GM12874 (cell line): Measurements from ENCODE around the gene GGTA1.

Source experiments
- TF ChIP-seq, protein P1 (sequence below): IDR thresholded peaks from 2 replicates; pipeline ENCODE4 v1.5.1; 2011; ENCODE audit warnings: low read depth, mild to moderate bottlenecking, control low read depth, low read length, moderate library complexity; ENCODE audit not compliant: insufficient read depth

GGTA1 gene

DNA sequence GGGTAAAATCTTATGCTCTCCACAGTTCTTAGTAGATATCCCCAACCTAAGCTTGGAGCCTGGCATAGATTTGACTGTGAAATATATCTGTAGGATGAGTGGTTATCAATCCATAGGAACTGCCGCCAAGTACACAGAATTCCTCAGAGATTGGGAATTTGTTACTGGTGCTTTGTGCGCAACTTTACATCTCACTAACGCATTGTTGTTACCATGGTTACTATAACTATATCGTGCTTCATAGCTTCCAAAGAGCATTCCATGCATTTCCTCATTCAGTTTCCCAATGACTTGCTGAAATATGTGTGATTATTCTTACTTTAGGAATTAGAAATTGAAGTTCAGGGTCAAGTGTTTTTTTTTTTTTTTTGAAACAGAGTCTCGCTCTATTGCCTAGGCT, 9.5 kb upstream of the GGTA1 start:
- TF ChIP-seq, protein P1, sequence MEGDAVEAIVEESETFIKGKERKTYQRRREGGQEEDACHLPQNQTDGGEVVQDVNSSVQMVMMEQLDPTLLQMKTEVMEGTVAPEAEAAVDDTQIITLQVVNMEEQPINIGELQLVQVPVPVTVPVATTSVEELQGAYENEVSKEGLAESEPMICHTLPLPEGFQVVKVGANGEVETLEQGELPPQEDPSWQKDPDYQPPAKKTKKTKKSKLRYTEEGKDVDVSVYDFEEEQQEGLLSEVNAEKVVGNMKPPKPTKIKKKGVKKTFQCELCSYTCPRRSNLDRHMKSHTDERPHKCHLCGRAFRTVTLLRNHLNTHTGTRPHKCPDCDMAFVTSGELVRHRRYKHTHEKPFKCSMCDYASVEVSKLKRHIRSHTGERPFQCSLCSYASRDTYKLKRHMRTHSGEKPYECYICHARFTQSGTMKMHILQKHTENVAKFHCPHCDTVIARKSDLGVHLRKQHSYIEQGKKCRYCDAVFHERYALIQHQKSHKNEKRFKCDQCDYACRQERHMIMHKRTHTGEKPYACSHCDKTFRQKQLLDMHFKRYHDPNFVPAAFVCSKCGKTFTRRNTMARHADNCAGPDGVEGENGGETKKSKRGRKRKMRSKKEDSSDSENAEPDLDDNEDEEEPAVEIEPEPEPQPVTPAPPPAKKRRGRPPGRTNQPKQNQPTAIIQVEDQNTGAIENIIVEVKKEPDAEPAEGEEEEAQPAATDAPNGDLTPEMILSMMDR: no peak

DNA sequence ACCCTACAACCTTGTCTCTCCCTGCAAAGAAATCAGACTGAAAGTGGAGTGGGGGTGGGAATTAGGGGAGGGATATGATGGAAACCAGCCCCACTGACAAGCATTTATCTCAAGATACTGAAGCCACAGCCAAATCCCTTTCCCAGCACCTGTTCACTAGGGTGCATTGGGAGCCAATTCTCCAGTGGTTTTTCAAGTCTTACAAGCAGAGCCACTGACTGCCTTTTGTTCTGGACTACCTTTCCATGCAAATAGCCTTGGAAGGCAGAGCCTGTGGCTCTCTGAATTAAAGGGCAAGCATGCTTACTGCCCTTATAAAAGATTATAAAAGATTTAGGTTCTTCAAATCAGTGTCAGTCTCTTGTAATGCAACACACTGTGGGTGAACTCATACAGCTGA, 8.8 kb upstream of the GGTA1 start:
- TF ChIP-seq, protein P1: no peak

DNA sequence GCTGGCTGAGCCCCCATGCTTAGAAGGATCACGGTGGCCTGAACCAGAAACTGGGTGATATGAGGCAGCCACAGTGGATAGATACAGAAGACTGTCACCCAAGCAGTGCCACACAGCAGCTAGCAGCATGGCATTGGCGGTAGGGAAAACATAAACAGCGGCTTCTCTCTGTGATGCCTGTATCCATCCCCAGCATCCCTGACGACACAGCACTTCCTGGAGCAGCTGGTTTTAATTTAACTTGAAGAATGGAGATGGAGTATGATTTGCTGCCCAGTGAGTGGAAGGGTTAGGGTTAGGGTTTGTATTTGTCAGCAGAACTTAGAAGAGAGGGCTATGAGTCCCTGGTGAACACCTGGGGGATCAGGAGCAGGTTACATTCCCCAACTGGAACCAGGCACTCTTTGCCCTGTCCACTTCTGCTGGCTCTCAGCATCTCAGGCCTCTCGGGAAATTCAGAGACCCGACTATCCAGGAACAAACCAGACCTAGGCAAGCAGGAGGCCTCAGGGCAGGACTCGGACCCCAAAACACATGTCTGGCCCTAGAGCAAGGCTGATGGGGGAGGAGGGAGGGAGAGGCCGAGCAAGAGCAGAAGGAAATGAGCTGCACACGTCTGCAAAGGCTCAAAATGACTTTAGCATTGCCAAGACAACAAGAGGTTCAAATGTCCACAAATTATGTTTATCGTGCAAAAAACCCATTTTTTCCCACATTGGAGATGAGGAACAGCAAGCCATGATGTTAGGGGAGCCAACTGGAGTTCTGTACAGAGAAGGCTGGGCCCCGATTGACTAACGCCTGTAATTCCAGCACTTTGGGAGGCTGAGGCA, 6.5 kb upstream of the GGTA1 start:
- TF ChIP-seq, protein P1: no peak

DNA sequence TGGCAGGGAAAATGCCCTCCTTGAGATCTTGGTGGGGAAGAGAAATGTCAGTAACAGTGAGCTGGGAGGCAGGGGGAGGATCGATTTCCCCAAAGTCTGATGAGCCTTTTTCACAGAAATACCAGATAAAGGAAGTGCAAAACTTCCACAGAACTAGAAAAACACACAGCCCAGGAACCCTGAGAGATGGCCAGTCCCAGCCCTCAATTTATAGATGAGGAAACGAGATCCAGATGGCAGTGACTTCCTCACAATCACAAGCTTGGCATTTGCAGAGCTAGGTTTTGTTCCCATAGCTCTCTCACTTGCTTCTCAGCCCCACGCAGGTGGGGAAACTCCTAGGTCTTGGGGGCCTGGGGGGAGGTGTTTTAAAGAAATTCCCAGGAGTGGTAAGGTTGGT, 3.8 kb upstream of the GGTA1 start:
- TF ChIP-seq, protein P1: no peak

DNA sequence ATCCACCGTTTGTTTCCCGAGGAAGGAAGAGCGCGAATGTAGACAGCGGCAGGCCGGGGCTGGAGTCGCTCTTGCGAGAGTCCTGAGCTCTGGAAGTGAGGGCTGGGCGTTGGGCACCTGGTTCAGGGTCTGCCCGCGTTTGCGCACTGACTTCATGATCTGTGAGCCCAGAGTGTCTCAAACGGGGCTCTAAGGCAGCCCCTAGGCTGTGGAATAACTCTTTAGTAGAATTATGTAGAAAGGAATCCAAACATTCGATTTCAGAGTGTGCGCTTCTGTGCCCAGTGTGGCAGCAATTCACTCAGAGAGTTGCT, 478 bp upstream of the GGTA1 start:
- TF ChIP-seq, protein P1: no peak

DNA sequence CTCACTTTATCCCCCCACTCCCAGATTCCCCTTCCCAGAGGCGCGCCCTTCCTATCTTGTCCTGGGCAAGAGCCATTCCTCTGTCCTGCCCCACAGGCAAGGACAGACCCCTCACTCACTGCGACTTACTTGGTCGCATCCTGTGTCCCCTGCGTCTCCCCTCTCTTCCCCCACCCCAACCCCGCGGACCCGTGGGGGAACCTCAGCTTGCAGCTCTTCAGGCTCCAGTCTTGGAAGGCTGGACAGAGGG, 542 bp downstream of the GGTA1 start:
- TF ChIP-seq, protein P1: no peak

DNA sequence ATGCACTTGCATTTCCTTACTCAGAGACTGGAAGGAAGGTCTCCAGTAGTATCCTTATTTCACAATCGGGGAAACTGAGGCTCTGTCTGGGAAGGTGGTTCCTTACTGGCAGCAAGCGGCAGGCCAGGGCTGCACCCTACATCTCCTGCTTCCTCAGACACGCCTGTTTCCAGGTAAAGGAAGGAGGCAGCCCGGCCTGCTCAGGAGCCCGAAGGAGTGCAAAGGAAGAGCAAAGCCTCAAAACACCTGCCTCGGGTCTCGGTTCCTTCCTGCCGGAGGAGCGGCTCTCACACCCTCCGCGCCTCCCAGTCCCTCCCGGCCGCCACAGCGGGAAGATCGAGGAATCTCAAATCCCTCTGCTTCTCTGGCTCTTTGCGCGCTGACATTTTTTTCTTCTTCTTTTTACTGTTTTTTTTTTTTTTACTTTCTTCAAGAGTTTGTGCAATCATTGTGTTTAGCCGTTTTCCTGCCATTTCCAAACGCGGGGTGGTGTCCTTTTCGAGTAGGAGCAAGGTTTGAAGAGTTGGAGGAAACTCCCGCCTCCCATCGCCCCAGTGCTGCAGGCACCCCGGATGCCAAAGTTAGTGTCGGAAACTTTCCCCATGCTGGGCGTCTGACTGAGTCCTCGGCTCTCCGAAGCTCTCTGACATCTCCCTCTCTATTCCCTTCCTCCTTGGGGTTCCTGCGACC, 1.0 kb downstream of the GGTA1 start:
- TF ChIP-seq, protein P1: no peak
